Gastroesophageal sphincter (tissue), 3 donors: ENCODE data around the gene RBM25.
"Not testable (repeated sequence)": the region's sequence is repeated elsewhere in the genome, so short reads cannot be mapped to it uniquely, and the experiment has no call there.

Source experiments
- CTCF ChIP-seq, 4 experiments: fragments of 200-600 bp in 2 of 4; fragments of 450-650 bp in 2 of 4; sonication (generic) in 1 of 4; IDR thresholded peaks; one replicate each; pipeline ENCODE4 v1.5.1; 2017 to 2019; ENCODE audit warnings: antibody characterized with exemption in 4 of 4, mild to moderate bottlenecking in 2 of 4, moderate library complexity in 2 of 4
- EP300 ChIP-seq: sonication (generic); formaldehyde crosslinking; IDR thresholded peaks from one replicate; pipeline ENCODE4 v1.6.1; 2017; ENCODE audit warnings: antibody characterized with exemption, mild to moderate bottlenecking
- POLR2A ChIP-seq, 2 donors: fragments of 450-650 bp; IDR thresholded peaks; one replicate each; pipeline ENCODE4 v1.6.1; 2017; ENCODE audit warnings: antibody characterized with exemption in 2 of 2, mild to moderate bottlenecking in 2 of 2, moderate library complexity in 1 of 2
- POLR2AphosphoS5 ChIP-seq: sonication (generic); formaldehyde crosslinking; IDR thresholded peaks from one replicate; pipeline ENCODE4 v1.6.1; 2017; ENCODE audit warnings: antibody characterized with exemption

DNA sequence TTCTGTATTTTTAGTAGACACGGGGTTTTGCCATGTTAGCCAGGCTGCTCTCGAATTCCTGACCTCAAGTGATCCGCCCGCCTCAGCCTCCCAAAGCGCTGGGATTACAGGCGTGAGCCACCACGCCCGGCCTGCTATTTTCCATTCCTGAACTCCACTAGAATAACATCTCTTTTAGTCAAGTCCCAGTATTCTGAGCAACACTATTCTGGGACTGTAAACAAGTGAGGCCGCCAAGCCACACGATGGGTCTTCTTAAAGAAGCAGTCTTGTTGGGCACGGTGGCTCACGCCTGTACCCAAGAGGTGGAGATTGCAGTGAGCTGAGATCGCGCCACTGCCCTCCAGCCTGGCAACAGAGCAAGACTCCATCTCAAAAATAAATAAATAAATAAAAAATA lies 42.8 kb upstream of the RBM25 start:
- TF ChIP-seq POLR2AphosphoS5; CTCF (IDR thresholded peaks at IDR 0.05); EP300; POLR2A (IDR thresholded peaks at IDR 0.05): not testable (repeated sequence)
